Inferior parietal cortex (tissue), 1 donor: ENCODE data around the gene CEP20.
A peak's percentile ranks its signal among the peaks of the same experiment; 100 is the strongest.

ENCODE experiments used
- DNase-seq: peaks from one replicate; pipeline ENCODE4 v3.0.0-alpha.2; 2016; ENCODE audit errors: extremely low spot score

CEP20 gene

DNA sequence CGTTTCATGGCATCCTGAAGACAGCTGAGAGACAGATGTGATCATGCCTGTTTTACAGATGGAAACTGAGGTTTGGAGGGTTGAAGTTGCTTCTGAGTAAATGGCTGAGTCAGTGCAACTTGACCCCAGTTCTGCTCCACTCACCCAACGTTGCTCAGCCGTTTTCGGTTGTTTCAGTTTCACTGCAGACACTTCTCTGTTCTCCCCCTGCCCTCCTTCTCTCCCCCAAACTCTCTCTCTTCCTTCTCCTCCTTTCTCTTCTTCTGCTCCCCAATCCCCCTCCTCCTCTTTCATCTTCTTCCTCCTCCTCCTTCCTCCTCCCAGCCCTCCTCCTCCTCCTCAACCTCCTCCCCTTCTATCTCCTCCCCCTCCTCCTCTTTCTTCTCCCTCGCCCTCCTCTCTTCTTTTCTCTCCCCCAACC, 9.4 kb upstream of the CEP20 start:
- no peak for DNase-seq

DNA sequence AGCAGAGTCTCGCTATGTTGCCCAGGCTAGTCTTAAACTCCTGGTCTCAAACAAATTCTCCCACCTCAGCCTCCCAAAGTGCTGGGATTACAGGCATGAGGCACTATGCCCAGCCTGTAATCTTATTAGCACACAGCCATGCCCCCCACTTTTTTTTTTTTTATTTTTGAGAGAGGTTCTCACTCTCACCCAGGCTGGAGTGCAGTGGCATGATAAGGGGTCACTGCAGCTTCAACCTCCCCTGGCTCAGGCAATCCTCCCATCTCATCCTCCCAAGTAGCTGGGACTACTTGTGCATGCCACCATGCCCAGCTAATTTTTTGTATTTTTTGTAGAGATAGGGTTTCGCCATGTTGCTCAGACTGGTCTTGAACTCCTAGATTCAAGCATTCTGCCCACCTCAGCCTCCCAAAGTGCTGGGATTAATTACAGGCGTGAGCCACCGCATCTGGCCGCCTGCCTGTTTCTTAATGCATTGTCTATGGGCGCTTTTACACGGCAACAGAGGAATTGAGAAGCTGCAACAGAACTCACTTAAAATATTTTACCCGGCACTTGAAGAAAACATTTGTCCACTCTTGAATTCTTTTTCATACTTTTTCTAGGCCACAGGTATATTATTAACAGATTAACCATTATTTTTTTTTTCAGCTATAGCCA, 8.8 kb upstream of the CEP20 start:
- DNase-seq: no peak

DNA sequence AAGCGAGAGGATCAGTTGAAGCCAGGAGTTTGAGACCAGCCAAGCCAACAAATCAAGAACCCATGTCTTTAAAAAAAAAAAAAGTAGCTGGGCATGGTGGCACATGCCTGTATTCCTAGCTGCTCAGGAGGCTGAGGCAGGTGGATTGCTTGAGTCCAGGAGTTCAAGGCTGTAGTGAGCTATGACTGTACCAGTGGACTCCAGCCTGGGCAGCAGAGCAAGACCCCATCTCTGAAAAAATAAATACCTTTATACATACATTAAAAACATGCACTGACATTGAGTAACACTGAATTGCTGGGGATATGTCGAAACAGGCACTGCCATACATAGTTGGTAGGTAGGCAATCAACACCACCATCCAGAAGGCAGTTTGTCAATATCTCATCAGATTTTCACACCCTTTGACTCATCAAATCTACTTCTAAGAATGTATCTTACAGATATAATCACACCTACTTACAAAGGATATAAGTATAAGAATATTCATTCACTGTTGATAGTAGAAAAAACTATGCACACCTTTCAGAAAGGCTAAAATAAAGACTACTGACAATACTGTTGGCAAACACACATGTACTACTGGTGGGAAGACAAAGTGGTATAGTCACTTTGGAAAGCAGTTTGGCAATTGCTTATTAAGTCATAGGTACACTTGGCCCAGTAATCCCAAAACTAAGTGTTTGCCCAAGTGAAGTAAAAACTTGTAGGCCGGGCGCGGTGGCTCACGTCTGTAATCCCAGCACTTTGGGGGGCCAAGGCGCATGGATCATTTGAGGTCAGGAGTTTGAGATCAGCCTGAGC, 6.4 kb upstream of the CEP20 start:
- no peak for DNase-seq

DNA sequence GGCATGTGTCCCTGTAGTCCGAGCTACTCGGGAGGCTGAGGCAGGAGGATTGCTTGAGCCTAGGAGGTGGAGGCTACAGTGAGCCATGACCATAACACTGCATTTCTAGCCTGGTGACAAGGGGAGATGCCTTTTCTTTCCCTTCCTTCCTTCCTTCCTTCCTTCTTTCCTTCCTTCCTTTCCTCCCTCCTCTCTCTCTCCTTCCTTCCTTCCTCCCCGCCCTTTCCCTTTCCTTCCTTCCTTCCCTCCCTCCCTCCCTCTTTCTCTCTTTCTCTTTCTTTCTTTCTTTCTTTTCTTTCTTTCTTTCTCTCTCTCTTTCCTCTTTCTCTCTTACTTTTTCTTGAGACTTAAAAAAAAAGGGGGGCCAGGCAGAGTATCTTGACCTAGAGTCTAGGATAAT, 3.1 kb upstream of the CEP20 start:
- no peak for DNase-seq

DNA sequence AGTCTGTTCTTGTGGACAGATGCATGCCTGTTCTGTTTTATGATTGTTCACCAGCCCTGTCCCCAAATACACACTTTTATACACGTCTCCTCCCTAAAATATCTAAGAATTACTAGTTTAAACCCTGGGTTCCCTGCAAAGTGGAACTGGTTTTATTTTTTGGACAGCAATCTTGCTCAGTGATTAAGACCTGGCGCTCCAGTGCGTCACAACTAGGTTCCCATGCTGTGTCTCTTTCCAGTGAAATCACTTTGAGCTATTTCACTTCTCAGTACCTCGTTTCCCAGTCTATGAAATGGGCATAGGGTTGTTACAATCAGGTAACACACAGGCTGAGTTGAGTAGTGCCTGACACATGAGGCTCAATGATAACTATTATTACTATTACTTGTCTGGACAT, 1.1 kb downstream of the CEP20 start:
- DNase-seq: no peak

DNA sequence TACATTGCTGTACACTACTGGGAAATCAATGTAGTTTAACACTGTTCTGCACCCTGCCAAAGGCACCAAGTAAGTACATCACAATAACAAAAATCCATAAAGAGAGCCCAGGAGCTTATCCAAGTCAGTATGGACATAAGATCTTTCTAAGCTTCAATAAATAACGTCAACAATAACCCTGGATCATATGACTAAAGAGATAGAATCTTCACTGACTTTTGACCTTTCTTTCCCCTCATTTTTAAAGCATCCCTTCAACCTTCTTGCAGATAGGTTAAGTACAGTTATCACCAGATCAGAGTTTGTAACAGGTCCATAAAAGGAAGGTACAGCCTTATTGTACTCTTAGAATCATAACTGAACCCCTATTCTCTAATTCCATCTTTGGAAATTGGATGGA, 2.3 kb downstream of the CEP20 start:
- no peak for DNase-seq

DNA sequence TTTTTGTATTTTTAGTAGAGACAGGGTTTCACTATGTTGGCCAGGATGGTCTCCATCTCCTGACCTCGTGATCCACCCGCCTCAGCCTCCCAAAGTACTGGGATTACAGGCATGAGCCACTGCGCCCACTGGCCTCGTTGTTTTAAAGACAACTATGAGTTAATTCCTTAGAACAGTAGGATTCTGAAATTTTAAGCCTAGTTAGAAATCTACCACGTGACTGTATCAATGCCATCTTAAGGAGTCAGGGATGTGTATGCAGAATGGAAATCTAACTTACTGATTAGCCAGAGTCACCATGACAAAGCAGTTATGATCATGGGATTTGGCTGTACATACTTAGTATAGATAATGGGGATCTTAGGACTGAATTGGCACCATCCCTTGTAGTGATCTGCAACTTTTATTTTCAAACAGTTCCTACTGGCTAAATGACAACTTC, 2.8 kb downstream of the CEP20 start:
- DNase-seq: no peak

DNA sequence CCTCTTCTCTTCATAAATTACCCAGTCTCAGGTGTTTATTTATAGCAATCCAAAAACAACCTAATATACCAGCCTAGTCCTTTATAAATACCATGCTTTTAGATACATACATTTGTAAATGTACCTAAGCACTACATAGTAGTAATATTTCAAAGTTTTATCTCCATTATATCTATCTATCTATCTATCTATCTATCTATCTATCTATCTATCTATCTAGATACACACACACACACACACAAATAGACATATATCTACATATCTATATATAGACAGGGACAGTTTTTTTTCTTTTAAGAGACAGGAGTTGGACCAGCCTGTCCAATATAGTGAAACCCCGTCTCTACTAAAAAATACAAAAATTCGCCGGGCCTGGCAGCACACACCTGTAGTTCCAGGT, 5.8 kb downstream of the CEP20 start:
- DNase-seq: no peak

DNA sequence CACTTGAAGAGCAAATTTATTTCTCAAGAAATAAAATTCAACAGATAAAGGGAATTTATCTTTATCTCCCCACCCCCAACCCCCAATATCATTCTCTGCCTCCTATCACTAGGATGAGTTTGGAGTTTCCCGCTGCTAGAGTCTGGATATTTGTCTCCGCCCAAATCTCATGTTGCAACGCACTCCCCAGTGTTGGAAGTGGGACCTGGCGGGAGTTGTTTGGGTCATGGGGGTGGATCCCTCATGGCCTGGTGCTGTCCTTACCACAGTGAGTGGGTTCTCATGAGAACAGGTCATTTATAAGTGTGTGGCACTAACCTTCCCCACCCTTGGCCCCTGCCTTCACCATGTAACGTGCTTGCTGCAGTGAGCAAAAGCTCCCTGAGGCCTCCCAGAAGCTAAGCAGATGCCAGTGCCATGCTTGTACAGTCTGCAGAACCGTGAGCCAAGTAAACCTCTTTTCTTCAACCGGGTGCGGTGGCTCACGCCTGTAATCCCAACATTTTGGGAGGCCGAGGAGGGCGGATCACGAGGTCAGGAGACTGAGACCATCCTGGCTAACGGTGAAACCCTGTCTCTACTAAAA, 6.5 kb downstream of the CEP20 start:
- no peak for DNase-seq

DNA sequence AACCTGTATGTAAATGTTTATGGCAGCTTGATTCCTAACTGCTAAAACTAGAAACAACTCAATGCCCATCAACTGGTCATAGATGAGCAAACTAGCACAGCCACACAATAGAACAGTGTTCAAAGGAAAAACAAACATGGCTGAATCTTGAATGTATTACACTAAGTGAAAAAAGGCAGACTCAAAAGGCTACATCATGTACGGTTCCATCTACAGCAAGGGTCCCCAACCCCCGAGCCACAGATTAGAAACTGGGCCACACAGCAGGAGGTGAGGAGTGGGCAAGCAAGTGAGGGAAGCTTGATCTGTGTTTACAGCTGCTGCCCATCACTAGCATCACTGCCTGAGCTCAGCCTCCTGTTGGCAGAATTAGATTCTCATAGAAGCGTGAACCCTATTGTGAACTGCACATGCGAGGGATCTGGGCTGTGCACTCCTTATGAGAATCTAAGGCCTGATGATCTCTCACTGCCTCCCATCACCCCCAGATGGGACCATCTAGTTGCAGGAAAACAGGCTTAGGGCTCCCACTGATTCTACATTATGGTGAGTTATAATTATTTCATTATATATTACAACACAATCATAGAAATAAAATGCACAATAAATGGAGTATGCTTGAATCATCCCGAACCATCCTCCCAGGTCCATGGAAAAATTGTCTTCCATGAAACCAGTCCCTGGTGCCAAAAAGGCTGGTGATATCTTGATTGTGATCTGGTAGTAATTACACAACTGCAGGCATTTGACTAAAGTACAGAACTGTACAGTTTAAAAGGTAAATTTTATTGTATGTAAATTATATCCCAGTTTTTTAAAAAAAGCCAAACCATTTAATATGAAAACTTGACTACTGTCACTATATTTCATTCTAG, 7.7 kb downstream of the CEP20 start:
- DNase-seq: no peak

DNA sequence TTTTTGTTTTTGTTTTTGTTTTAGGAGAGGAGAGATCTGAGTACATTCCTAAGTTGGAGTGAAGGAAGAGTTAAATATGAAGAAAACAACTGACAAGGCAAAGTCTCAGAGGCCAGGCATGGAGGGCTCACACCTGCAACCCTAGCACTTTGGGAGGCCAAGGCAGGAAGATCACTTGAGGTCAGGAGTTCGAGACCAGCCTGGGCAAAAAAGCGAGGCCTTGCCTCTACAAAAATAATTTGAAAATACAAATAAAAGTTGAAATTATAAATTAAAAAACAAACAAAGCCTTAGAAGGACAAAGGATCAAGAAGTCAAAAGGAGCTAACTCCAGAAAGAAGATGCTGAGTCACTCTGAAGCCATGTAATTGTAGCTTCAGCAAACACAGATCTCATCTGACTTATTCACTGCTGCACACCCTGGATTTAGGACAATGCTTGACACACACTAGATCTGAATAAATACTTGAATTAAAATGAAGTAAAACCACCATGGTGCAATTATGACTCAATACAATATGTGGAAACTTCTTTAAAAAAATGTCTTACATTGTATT, 9.1 kb downstream of the CEP20 start:
- DNase-seq: no peak

DNA sequence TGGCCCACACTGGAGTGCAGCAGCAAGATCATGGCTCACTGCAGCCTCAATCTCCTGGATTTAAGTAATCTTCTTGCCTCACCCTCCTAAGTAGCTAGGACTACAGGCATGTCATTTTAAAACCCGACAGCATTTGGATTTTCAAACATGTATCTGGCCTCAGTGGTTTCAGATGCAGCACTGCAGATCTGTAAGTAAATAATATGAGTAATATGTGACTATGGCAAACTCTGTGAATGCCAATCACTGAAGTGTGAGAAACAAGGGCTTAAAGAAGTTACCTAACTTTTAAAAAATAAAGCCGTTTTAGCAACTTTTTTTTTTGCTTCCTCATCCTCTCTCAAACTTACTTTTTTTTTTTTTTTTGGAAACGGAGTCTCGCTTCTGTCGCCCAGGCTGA, 11.9 kb downstream of the CEP20 start:
- DNase-seq: no peak

DNA sequence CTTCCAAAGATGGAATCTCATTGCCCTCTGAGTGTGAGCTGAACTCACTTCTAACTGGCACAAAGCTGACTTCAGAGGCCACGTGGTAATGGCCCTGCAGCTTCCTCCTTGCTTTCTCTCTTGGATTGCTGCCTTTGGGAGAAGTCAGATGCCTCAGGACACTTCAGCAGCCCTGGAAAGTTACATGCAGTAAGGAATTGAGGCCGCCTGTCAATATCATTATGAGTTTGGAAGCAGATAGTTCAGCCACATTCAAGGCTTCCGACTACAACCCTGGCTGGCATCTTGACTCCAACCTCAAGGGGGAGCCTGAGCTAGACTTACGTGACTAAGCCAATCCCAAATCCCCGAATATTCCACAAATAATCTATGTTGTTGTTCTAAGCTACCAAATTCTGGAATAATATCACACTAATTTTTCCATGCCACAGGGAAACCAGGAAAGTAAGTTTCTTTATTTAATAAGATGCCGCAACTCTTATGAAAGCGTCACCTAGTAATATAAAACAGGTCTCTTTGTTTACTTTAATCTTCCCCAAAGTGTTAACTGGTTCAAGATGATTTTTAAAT, 13.6 kb downstream of the CEP20 start:
- peak; percentile 64 for DNase-seq

DNA sequence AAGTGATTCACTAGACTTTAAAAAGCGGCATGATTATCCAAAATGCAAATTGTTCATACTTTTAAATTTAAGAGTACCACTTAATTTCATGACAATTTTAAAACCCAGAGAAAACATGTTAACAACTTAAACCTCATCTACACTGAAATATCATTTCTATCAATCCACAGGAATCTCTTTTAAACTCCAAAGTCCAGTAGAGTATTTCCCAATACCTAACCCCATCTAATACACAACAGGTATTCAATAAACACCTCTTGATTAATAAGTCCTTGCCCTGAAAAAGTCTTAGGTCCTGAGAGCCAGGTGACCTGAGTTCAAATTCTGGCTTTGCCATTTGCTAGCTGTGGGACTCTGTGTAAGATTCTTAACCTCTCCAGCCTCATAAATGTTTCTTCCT, 14.7 kb downstream of the CEP20 start:
- DNase-seq: no peak

DNA sequence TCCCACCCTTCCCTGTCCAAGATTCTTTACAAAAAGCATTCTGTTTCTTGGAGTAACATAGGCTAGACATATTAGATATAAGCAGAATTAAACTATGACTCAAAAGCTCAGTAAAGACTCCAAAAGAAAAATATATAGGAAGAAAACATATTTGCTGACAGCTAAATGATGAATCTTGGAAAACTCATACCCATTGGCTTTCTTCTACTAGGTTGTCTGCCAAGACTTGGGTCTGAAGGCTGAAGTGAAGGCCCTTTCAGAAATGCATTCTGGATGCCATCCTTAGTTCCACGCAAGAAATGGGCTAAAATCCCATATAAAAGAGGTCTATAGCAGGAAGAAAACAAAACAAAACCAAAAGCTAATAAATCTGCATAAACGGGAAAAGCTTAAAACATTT, 15.1 kb downstream of the CEP20 start:
- DNase-seq: no peak

DNA sequence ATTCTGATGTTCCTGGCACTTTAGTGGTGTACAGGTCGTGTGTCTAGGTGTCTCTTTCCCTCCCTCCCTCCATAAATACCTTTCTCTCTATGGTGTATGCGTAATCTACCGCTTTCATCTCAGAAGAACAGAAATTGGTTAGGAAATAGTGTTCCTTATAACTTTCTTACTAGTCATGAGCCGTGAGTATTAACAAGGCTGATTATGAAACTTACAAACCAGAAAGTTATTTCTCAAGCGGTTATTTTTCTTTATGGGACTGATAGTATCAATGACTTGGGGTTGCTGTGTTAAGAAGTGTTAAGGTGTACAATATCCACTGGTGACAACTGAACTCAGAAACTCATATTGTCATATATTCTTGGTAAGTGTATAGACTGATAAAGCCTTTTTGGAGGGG, 18.4 kb downstream of the CEP20 start:
- no peak for DNase-seq

DNA sequence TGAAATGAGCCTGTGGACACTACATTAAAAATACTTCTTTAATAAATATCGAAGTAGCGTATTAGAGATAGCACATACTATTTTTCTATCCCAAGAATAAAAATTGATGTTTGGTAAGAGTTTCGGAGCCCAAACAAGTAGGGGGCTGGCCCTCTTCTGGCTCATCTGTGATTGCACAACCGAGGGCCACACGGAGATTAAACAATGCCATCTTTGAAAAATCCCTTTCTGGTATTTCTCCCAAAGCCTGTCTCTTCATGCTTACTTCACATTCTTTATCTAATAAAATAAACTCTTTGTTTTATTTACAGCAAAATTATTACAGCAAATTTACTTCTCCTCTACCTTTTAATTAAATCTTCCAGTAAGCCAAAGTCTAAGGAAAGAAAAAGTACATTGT, 22.0 kb downstream of the CEP20 start:
- DNase-seq: no peak

DNA sequence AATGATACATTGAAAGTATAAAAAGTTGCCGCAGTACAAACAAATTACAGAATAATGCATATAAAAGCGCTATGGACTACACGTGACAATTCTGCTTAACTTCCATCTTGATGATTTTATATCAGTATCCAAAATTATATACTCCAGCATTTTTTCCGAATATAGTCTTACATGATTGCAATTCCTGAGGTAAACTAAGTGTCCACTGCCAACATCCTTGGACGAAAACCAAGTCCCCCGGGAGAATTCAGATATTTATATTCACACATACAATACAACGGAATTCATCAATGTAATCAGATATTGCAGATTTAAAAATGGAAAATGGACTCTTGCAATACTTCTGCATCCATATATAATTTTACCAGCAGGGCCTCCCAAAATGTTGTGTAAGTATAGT, 22.7 kb downstream of the CEP20 start:
- no peak for DNase-seq

DNA sequence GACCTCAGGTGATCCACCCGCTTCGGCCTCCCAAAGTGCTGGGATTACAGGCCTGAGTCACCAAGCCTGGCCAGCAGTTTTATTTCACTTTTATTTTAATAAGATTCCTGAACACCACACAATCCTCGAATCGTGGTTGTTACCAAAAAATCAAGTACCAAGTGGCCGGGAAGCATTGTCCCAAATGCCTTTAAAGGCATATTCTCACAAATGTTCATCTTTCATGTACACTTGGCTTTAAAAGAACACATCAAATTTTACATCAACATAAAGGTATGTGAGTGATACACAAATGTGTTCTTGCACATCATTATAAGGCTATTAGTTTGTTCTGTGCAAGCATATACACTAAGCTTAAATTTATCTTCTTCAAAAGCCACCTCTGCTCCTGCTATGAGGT, 23.5 kb downstream of the CEP20 start:
- no peak for DNase-seq

DNA sequence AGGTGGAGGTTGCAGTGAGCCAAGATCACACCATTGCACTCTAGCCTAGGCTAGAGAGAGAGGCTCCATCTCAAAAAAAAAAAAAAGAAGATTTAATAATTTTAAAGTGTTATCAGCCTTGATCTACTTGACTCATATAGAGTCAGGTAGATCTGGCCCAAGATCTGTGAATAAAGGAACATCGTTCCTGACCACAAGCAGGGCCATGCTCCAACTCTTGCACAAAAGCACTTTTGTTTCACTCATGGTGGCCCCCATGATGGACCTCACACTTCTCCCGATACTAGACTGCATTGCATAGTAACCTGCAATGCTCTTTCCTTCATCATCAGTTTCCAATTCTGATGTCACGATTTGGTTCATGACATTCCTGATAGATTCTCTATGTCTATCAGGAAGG, 26.4 kb downstream of the CEP20 start:
- DNase-seq: no peak

DNA sequence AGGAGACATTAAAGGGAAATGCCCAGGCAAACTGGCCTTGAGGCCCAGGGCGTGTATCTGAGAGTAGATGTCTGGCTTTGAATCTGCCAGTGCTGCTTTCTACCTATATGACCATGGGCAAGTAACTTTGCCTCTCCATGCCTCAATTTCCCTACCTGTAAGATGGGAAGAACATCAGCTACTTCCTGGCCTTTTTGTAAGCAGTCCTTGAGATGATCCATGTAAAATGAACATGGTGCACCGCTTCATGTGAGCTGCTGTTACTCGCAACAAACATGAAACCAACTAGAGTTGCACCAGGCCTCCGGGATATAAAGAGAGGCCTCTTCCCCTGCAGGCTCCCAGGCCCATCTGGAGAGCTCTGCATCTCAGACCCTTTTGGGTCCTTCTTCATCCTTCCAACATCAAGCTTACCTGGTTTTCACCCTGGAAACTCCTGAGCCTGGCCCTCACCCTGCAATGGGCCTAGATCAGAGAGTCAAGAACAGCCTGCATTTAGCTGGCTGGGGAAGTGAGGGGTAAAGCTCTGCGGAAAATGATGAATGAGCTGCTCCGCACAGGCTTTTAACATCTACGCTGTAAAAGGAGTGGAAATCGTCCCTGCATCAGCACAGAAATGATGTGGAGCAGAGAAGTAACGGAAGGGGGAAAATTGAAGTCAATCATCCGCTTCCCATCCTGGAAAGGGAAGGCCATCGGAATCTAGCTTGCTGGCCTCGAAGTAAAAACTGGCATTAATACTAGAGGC, 29.3 kb downstream of the CEP20 start:
- DNase-seq: no peak
